ENCODE measurements around the gene MAP4K2.

The MAP4K2 gene

DNA sequence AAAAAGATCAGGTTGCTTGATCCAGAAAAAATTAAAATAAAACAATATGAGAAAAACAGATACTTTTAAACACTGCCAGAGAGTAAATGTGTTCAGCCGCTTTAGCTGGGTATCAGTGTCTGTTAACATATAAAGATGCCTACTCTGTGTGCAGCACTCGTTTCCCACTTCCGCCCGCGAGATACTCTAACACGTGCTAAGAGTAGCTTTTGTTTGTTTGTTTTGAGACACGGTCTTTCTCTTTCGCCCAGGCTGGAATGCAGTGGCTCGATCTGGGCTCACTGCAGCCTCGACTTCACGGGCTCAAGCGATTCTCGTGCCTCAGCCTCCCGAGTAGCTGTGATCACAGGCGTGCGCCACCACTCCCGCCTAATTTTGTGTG, 7.9 kb upstream of the MAP4K2 start:
- TF ChIP-seq EGR1 (IDR thresholded peaks at IDR 0.05) (no peak), CEBPB (IDR thresholded peaks at IDR 0.05) (no peak)

DNA sequence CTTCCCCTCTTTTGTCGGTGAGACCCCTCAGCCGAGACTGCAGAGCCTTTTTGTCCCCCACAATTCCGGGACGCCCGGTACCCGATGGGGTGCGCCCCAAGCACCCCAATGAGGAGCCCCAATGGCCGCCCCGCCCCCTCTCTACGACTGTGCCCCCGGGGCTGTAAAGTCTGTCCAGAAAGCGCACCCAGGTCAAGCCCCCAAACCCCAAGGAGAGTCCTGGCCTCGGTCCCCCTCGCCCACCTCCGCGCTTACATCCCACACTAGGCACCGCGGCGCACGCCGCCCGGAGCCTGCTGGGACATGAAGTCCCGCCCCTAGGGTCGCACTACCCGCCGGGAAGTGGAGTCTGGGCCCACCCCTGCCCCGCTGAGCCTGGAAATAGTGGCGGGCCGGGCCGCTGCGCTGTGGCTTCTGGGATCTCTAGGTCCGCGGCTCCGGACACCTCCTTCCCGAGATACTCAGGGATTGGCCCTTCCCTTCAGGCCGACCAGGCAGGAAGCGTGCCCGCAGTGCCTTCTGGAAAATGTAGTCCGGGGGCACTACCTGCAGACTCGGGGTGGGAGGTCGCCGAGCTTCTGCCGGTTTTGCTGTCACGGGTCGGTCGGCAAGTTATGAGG, 7.4 kb upstream of the MAP4K2 start, which contains the start of gene MEN1:
MEN1 (minus strand) TSS at position 281 of the 620 bp plus-strand sequence. CDS start 442 bp downstream, outside the sequence.
- no peak for TF ChIP-seq RAD21 (IDR thresholded peaks at IDR 0.05; ENCODE audit: low read depth)
- TF ChIP-seq, protein P1, sequence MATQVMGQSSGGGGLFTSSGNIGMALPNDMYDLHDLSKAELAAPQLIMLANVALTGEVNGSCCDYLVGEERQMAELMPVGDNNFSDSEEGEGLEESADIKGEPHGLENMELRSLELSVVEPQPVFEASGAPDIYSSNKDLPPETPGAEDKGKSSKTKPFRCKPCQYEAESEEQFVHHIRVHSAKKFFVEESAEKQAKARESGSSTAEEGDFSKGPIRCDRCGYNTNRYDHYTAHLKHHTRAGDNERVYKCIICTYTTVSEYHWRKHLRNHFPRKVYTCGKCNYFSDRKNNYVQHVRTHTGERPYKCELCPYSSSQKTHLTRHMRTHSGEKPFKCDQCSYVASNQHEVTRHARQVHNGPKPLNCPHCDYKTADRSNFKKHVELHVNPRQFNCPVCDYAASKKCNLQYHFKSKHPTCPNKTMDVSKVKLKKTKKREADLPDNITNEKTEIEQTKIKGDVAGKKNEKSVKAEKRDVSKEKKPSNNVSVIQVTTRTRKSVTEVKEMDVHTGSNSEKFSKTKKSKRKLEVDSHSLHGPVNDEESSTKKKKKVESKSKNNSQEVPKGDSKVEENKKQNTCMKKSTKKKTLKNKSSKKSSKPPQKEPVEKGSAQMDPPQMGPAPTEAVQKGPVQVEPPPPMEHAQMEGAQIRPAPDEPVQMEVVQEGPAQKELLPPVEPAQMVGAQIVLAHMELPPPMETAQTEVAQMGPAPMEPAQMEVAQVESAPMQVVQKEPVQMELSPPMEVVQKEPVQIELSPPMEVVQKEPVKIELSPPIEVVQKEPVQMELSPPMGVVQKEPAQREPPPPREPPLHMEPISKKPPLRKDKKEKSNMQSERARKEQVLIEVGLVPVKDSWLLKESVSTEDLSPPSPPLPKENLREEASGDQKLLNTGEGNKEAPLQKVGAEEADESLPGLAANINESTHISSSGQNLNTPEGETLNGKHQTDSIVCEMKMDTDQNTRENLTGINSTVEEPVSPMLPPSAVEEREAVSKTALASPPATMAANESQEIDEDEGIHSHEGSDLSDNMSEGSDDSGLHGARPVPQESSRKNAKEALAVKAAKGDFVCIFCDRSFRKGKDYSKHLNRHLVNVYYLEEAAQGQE (IDR thresholded peaks at IDR 0.05; ENCODE audit: low read depth): no peak
- TF ChIP-seq YY1 (IDR thresholded peaks at IDR 0.05; ENCODE audit: low read depth): peak; percentile 45; the same call in 1 of the 2 replicates
- TF ChIP-seq ZBTB7A (IDR thresholded peaks at IDR 0.05; ENCODE audit: low read depth): peak; percentile 95
- peak; percentile 74 for TF ChIP-seq TAF1 (IDR thresholded peaks at IDR 0.05; ENCODE audit: low read depth)
- TF ChIP-seq, protein P2, sequence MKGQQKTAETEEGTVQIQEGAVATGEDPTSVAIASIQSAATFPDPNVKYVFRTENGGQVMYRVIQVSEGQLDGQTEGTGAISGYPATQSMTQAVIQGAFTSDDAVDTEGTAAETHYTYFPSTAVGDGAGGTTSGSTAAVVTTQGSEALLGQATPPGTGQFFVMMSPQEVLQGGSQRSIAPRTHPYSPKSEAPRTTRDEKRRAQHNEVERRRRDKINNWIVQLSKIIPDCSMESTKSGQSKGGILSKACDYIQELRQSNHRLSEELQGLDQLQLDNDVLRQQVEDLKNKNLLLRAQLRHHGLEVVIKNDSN (IDR thresholded peaks at IDR 0.05): peak; percentile 13; the same call in 1 of the 2 replicates
- TF ChIP-seq, protein P3, sequence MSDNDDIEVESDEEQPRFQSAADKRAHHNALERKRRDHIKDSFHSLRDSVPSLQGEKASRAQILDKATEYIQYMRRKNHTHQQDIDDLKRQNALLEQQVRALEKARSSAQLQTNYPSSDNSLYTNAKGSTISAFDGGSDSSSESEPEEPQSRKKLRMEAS (IDR thresholded peaks at IDR 0.05): peak; percentile 31; the same call in 1 of the 2 replicates
- TF ChIP-seq FOXM1 (IDR thresholded peaks at IDR 0.05; ENCODE audit: borderline replicate concordance, low read depth): no peak
- peak; percentile 45 for TF ChIP-seq EGR1 (IDR thresholded peaks at IDR 0.05)
- TF ChIP-seq TCF12 (IDR thresholded peaks at IDR 0.05; ENCODE audit: low read depth): peak; percentile 61; the same call in 1 of the 2 replicates

DNA sequence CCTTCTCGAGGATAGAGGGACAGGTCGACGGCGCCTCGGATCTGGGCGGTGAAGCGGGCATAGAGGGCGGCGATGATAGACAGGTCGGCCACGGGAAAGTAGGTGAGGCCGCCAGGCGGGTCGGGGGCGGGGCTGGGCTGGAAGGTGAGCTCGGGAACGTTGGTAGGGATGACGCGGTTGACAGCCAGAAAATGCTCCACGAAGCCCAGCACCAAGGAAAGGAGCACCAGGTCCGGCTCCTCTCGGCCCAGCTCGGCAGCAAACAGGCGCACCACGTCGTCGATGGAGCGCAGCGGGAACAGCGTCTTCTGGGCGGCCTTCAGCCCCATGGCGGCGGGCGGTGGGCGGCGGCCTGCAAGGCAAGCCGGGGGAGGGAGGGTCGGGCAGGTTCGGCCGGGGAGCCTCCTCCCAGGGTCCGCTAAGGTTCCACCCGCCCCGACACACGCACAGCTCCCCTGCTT, 6.8 kb upstream of the MAP4K2 start:
- TF ChIP-seq YY1 (IDR thresholded peaks at IDR 0.05; ENCODE audit: low read depth): 0 out of 2 replicates have a peak, but pooled peaks have one; percentile 10
- TF ChIP-seq CEBPB (IDR thresholded peaks at IDR 0.05): no peak
- TF ChIP-seq, protein P3 (IDR thresholded peaks at IDR 0.05): peak; percentile 47

DNA sequence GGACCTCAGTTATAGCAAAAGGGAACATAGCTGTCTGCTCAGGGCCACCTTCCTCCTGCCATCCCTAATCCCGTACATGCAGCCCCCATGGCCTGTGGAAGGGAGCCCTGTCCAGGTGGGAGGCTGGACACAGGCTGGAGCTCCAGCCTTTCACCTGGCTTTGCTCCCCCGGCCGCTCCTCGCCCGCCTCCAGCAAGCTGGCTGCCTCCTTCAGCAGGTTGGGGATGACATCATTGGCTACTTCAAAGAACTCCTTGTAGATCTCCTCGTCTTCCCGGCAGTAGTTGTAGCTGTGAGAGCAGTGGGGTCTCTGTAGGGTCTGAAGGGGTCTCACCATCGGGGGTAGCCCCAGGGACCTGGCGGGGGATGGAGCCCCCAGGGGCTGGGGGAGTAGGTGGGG, 2.5 kb upstream of the MAP4K2 start:
- TF ChIP-seq EP300 (IDR thresholded peaks at IDR 0.05; ENCODE audit: borderline replicate concordance) (no peak), CREB1 (IDR thresholded peaks at IDR 0.05; ENCODE audit: low read depth) (no peak), TCF12 (IDR thresholded peaks at IDR 0.05; ENCODE audit: low read depth) (no peak), EGR1 (IDR thresholded peaks at IDR 0.05) (no peak), NFIC (IDR thresholded peaks at IDR 0.05) (no peak), RAD21 (IDR thresholded peaks at IDR 0.05; ENCODE audit: low read depth) (no peak), ZBTB7A (IDR thresholded peaks at IDR 0.05; ENCODE audit: low read depth) (no peak), YY1 (IDR thresholded peaks at IDR 0.05; ENCODE audit: low read depth) (no peak), FOXM1 (IDR thresholded peaks at IDR 0.05; ENCODE audit: borderline replicate concordance, low read depth) (no peak), TAF1 (IDR thresholded peaks at IDR 0.05; ENCODE audit: low read depth) (no peak), TEAD4 (IDR thresholded peaks at IDR 0.05) (no peak), CEBPB (IDR thresholded peaks at IDR 0.05) (no peak)
- TF ChIP-seq, protein P2 (IDR thresholded peaks at IDR 0.05): no peak
- TF ChIP-seq, protein P3 (IDR thresholded peaks at IDR 0.05): no peak
- TF ChIP-seq, protein P1 (IDR thresholded peaks at IDR 0.05; ENCODE audit: low read depth): no peak

DNA sequence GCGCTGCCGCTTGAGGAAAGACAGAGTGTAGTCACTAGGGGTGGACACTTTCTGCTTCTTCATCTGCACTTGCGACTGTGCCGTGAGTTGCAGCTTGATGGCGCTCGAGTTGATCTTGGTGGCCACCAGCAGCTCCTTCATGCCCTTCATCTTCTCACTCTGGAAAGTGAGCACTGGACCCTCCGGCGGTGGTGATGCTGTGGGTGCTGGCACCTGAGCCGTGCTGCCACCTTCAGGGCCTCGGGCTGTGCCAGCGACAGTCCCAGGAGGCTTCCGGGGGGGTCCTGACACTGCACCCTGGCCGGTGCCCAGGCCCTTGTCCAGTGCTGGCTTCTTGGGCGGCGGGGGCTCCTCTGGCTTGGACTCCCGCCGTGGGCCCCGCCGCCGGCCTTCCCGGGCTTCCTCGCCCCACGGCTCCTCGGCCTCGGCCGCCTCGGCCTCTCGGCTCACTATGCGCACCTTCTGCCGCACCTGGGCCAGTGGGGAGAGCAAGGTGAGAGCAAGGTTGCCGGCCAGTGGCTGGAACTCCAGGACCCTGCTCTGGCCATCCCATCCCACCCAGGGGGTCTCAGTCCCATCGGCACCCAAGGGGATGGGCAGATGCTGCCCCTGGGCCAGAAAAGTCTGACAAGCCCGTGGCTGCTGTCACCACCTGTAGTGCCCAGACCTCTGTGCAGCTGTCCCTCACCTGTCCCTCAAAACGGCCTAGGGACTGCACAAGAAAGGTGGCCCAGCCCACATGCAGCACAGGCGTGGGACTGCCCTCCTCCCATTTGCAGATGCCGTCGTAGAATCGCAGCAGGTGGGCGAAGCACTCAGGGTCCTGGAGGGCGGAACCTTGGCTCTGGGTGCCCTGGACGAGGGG, 1.6 kb upstream of the MAP4K2 start:
- TF ChIP-seq YY1 (IDR thresholded peaks at IDR 0.05; ENCODE audit: low read depth): no peak
- TF ChIP-seq, protein P3 (IDR thresholded peaks at IDR 0.05): no peak
- TF ChIP-seq TAF1 (IDR thresholded peaks at IDR 0.05; ENCODE audit: low read depth): no peak
- no peak for TF ChIP-seq TEAD4 (IDR thresholded peaks at IDR 0.05)
- TF ChIP-seq NFIC (IDR thresholded peaks at IDR 0.05): no peak
- TF ChIP-seq EP300 (IDR thresholded peaks at IDR 0.05; ENCODE audit: borderline replicate concordance): no peak
- no peak for TF ChIP-seq EGR1 (IDR thresholded peaks at IDR 0.05)
- TF ChIP-seq, protein P2 (IDR thresholded peaks at IDR 0.05): no peak
- no peak for TF ChIP-seq CREB1 (IDR thresholded peaks at IDR 0.05; ENCODE audit: low read depth)
- TF ChIP-seq TCF12 (IDR thresholded peaks at IDR 0.05; ENCODE audit: low read depth): no peak
- no peak for TF ChIP-seq RAD21 (IDR thresholded peaks at IDR 0.05; ENCODE audit: low read depth)
- no peak for TF ChIP-seq CEBPB (IDR thresholded peaks at IDR 0.05)
- TF ChIP-seq FOXM1 (IDR thresholded peaks at IDR 0.05; ENCODE audit: borderline replicate concordance, low read depth): no peak
- no peak for TF ChIP-seq ZBTB7A (IDR thresholded peaks at IDR 0.05; ENCODE audit: low read depth)
- TF ChIP-seq, protein P1 (IDR thresholded peaks at IDR 0.05; ENCODE audit: low read depth): no peak
